HG02870 (cell line): ENCODE results near the gene SRRM3.
"Not testable (repeated sequence)": the region's sequence is repeated elsewhere in the genome, so short reads cannot be mapped to it uniquely, and the experiment has no call there.

ENCODE experiments used
- ATAC-seq: cut with Tn5 transposase; IDR thresholded peaks from one replicate; pipeline ENCODE4 v1.9.1; 2021; ENCODE audit warnings: mild to moderate bottlenecking, moderate library complexity; ENCODE audit not compliant: unreplicated experiment

Gene SRRM3, protein sequence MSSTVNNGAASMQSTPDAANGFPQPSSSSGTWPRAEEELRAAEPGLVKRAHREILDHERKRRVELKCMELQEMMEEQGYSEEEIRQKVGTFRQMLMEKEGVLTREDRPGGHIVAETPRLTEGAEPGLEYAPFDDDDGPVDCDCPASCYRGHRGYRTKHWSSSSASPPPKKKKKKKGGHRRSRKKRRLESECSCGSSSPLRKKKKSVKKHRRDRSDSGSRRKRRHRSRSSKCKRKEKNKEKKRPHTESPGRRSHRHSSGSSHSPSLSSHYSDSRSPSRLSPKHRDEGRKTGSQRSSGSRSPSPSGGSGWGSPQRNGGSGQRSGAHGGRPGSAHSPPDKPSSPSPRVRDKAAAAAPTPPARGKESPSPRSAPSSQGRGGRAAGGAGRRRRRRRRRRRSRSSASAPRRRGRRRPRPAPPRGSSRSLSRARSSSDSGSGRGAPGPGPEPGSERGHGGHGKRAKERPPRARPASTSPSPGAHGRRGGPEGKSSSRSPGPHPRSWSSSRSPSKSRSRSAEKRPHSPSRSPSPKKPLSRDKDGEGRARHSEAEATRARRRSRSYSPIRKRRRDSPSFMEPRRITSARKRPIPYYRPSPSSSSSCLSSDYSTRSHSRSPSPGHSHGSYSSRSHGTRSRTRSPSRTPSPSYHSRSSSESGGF

DNA sequence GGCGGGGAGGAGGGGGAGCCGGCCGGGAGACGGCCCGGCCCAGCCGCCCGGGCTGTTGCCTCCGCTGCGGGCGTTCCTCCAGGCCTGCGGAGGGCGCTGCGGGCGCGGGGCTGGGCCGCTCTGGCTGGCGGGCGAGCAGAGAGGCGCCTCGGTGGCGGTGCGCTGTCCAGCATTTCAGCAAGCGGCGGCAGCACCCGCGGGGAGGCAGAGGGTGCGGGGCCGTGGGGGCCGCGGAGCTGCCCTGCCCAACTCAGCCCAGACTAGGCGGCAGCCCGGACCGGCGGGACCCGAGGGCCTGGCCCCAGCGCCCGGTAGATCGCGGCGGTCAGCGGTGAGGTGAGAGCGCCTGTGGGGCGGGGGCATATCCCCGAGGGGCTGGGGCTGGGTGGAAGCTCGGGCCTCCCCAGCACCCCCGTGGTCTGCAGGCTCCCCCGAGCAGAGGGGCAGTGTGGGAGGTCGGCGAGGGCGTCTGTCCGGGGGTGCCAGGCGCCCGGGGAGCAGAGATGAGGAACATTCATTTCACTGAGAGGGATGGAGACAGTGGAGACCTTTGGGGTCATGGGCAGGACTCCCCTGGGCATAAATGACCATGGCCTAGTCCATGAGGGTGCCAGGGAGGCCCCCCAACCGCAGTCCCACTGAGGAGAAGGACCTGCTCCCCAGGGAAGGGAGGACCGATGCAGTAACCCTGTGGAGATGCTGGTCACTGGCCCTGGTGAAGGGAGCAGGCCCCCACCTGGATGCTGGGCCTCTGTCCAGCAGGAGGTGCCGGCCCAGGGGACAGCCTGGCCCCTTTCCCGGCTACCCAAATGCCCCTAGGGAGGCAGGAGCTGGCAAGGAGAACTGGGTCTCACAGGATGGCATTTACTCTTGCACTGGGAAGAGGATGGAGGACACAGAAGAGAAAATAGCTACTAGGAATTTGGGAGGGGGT is at the start of gene SRRM3:
Gene SRRM3, plus strand, starts transcription at position 165 of the 934 bp plus-strand sequence. CDS start 33,171 bp downstream, outside the sequence.
- no peak for ATAC-seq

DNA sequence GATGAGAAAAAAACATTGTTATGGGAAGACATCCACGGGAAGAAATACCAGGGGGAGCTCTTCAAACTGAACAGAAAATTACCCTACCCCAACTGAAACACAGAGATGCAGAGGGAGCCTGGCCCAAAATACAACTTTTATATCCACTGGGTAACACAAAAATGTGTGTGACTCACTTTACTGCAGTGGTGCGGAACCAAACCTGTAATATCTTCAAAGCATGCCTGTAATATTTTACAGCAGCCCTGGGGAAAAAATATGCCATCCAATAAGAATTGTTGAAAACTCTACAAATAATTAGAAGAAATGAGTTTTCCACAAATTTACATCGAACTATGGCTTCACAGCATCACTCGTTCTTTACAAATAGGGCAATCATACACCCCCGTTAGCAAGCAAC is 49.8 kb upstream of the SRRM3 start:
- ATAC-seq = no peak

DNA sequence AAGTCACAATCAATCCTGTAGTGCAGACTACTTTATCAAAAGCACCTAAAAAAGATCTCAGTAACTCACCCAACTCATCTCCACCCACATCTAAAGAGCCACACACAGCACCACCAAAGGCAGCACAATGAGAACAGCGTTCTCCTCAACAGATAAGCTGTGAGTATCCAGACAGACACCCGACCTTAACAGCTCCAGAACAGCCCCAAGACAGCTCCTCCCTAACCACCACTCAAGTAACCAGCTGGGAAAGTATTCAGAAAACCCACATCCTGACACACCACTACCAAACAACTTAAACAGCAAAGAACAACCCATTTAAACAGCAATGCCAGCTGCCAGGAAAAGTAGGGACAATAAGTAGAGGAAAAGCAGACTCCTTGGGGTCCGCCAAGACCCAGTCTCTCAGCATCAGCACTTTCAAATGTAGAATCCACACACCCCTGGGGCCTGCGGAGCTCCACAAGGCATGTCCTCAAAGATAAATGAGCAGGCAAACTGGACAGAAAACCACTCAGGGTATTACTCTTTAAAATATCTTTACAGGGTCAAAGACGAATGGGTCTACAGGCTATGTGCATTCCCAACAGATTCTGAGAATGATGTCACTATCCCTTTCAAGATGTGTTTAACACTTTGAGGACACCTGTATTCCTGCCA is 48.0 kb upstream of the SRRM3 start:
- not testable (repeated sequence) for ATAC-seq

DNA sequence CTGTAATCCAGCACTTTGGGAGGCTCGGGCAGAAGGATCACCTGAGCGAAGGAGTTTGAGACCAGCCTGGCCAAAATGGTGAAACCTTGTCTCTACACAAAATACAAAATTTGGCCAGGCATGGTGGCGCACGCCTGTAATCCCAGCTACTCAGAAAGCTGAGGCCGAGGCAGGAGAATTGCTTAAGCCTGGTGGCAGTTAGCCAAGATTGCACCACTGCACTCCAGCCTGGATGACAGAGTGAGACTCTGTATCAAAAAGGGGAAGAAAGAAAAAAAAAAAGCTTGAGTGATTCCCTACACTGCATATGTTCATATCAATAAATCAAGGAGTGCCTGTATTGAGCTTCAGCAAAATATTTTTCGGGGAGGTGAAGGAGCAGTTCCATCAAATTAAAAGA is 45.8 kb upstream of the SRRM3 start:
- ATAC-seq = no peak

DNA sequence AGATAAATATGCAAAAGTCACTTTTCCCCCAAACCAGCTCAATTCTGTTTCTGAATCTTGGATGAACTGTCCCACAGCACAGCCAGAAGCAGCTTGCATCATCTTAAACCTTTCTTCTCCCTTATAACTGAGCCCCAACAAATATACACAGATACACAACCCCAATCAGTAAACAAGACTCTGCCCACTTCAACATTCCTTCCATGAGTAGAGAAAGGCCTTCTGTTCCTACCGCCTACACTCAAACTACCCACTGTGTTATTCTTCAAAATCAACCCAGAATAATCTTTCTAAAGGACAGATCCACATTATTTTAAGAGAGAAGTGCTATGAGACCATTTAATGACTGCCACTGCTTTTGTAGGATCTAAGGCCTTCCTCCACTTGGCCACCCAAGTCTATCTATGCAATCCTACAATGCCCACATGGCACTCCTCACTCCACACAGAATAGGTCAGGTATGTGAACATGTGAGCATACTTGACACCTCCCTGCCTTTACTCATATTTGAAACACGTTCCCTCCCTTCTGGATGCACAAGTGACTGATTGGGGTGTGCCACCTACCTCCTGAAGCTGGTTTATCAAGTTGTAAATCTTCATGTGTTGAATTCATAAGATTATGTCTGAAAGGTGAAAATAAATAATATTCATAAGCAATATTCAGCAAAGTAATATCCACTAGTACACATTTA is 44.6 kb upstream of the SRRM3 start:
- ATAC-seq = not testable (repeated sequence)

DNA sequence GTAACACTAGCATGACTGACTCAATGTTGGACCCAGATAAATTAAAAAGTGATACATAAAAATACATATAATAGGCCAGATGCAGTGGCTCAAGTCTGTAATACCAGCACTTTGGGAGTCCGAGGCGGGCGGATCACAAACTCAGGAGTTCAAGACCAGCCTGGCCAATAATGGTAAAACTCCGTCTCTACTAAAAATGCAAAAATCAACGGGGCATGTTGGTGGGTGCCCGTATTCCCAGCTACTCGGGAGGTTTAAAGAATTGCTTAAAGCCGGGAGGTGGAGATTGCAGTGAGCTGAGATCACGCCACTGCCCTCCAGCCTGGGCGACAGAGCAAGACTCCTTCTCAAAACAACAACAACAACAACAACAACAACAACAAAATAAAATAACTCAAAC is 43.3 kb upstream of the SRRM3 start:
- not testable (repeated sequence) for ATAC-seq

DNA sequence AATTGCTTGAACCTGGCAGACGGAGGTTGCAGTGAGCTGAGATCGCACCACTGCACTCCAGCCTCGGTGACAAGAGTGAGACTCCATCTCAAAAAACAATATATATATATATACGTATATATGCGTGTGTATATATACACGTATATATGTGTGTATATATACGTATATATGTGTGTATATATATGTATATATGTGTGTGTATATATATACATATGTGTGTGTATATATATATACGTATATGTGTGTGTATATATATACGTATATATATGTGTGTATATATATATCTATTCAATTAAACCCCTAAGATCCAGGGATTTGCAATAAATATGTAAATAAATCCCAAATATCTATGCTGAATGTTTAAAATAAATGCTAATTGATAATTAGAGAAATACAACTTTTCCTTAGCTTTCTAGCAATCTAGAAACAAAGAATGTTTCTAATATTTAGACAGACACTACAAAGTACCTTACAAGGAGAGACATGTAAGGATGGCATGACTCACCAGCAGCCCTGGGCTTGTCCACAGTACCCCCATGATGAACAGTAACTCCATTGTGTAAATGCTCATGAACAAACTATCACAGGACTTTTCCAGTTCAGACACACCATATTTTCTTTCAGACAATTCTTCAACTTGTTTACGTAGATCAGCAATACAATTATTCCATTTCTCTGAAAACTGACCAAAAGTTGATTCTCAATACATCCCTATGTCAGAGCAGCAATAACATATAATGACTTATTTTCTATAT is 39.1 kb upstream of the SRRM3 start:
- not testable (repeated sequence) for ATAC-seq

DNA sequence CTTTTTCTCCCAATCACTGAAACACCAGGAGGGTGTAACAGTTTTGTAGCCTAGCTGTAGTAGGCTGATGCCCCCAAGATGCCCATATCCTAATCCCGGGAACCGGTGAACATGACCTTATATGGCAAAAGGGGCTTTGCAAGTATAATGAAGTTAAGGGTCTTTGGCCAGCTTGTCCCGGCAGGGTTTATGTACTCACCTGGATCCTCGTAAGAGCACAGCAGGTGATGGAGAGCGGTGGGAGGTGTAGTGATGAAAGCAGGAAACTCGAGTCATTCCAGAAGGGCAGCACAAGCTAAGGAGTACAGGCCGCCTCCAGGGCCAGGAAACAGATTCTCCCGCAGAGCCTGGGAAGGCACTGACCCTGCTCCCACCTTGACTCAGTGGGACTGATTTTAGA is 37.9 kb upstream of the SRRM3 start:
- not testable (repeated sequence) for ATAC-seq

DNA sequence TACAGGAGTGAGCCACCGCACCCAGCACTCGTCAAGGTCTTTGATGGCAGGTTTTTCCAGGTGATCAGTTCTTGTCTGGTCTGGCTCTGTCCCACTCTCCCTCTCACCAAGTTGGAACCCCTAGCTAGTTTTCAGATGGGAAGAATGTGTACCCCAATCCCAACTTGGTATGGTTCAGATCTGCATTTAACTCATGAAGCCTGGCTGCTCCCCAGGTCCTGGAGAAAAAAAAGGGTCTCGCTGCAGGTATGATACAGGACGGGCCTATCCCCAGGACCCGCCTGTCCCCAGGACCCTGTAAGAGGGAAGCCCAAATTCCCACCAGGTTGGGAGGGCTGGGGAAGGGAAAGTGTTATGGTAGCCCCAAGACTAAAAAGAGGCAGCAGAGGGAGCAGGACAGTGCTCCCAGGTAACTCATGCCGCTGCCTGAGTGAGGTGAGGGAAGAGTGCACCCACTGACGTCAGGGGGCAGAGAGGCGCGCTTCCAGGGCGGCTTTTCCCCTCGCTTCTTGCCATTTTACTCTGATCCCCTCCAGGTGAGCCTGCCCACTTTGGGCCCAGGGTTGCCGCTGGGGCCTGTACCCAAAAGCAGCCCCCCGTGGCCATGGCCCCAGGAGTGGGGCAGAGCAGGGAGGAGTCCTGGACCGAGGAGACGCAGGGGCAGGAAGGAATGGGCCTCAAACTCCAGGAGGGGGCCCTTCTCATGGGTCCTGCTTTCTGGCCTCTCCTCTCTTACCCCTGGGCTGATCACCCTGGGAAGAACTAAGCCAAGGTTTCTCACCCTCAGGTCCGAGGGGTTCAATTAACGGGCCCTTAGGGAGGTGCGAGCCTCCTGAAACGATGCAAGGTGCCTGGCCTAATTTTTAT is 36.4 kb upstream of the SRRM3 start:
- ATAC-seq = no peak

DNA sequence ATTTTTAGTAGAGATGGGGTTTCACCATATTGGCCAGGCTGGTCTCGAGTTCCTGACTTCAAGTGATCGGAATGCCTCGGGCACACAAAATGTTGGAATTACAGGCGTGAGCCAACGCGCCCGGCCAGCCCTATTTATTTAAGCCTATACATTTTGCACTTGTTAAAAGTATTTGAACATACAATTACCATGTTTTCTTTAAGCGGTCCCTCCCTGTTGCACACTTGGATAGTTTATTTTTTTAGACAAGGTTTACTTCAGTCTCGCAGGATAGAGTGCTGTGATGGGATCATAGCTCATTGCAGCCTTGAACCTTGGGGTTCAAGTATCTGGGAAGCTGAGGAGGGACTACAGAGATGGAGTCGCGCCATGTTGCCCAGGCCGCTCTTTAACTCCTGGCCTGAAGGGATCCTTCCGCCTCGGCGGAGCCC is 35.7 kb upstream of the SRRM3 start:
- no peak for ATAC-seq

DNA sequence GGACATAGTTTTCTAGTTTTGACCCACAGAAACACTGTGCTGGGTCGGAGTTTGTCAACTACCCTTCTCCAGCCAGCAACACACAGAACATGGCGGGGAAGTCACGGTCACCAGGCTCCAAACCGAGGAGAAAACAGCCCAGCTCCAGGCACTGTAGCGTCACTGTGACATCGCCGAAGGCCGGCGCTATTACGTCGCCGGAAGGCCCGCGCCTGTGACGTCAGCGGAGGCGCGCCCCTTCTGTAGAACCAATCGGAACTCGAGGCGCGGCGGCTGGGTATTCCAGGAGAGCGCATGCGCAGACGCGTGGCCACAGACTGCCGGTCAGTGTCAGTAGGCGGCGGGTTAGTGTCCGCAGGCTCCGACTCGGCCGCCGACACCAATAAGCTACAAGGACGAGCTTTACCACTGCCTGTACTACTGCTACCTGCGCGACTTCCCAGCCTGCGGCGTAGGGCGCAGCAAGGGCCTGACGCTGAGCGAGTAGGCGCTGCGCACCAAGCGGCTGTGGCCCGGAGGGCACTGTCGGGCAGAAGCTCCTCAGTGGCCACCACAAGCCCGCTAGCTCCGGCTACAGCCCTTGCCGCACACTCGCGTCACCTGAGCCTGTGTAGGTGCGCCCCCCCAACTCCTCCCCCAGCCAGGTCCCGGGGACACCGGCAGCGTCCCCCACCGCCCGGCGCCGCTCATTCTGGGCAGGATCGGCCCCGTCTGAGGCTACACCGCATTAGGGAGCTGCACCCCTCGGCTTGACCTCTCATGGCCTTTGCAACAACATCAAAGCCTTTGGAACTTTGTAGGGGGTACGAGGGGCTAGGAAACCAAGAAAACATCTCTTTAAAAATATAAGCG is 35.1 kb upstream of the SRRM3 start:
- ATAC-seq = peak; percentile 83

DNA sequence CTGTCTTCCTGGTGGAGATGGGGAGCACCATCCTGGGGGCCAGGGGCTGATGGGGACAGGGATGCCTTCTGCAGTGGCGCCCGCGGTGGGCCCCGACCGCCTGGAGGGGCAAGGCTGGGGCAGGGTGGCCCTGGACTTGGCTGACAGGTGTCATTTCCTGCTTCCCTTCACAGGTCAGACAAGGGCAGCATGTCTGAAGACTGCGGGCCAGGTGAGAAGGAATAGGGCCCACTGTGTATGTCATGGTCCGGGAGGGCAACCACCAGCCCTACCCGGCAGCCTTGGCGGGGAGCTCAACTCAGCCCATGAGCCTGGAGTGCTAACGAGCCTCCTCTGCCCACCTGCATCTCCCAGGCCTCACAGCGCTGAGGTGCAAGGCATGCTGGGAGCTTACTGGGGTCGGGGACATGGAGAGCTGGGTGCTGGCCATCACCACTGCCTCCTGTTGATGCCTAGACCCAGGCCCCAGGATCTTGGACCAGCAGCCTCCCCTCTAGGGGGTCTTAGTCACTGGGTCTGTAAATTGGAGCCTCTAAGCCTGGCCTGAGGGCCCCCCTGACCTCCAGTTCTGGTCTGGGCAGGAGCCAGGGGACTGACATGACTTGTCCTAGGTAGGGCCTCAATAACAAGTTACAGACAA is 28.0 kb upstream of the SRRM3 start:
- ATAC-seq = no peak

DNA sequence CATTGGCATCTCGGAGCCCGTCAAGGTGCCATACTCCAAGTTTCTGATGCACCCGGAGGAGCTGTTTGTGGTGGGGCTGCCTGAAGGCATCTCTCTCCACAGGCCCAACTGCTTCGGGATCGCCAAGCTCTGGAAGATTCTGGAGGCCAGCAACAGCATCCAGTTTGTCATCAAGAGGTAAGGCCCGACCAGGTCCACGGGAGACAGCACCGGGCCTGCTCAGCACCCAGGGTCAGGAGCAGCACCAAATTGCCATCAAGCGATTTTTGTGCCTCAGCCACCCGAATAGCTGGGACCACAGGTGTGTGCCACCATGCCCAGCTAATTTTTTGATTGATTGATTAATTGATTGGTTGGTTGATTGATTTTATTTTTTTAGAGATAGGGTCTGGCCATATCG is 24.7 kb upstream of the SRRM3 start:
- ATAC-seq = not testable (repeated sequence)

DNA sequence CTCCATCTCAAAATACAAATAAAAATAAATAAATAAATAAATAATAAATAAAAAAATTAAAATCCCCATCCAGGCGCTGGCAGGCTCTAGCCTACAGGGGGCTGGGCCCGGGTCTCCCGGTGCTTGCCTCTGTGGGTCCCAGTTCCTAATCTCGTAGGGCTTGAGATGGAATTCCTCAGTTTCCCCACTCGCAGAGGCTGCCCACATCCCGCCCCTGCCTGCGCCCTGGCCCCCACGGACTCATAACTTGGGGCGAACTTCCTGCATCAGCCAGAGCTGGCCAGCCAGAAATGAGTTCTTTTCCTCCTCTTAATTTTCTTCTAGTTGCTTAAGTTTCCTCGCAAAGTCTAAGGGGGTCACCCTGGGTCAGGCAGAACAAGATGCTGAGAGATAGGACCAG is 22.0 kb upstream of the SRRM3 start:
- ATAC-seq = no peak

DNA sequence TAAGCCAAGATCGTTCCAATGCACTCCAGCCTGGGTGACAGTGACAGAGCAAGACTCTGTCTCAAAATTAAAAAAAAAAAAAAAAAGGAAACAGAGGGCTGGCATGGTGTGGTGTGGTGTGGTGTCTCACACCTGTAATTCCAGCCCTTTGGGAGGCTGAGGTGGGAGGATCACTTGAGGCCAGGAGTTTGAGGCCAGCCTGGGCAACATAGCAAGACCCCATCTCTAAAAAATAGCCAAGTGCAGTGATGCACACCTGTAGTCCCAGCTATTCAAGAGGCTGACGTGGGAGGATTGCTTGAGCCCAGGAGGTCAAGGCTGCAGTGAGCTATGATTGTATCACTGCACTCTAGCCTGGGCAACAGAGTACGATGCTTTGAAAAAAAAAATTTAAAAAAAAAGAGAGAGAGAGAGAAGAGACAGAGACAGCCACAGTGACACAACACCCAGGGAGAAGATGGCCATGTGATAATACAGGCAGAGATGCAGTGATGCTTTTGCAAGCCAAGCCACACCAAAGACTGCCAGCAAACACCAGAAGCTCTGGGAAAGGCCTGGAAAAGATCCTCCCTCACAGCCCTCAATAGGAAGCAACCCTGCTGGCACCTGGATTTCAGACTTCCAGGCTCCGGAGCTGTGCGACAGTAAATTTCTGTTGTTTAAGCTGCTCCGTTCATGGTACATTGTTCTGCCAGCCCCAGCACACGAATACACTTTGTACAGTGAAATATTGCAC is 19.3 kb upstream of the SRRM3 start:
- no peak for ATAC-seq

DNA sequence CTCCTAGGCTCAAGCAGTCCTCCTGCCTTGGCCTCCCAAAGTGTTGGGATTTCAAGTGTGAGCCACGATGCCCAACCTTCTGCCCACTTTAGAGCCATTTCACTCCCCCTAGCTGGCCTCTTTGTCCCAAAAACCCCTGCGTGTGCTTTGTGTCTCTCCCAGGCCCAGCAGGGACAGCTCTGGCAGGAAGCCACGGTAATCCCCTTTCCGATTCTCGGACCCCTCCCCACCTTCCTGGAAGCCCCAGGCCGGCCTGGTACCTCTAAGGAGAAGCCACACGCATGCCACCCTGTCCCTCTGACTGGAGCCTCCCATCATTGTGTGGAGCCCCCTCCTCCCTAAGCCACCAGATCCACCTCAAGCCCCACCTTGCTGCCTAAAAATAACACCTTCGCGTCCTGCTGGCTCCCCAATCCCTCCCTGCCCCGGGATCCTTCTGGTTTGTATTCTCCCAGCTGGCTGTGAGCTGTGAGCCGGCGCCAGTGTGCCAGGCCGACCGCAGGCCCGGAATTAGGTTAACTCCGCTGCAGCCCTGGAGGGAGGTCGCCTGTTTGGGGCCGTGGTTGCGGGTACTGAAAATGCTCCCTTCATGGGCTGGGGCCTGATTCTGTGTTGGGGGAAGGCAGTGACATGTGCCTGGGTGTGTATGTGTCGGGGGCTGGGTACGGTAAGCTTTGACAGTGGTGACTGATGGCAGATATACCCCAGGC is 16.4 kb upstream of the SRRM3 start:
- no peak for ATAC-seq
